ENCODE measurements around the gene CTBS.
"Not testable (repeated sequence)": the region's sequence is repeated elsewhere in the genome, so short reads cannot be mapped to it uniquely, and the experiment has no call there.

Gene CTBS

DNA sequence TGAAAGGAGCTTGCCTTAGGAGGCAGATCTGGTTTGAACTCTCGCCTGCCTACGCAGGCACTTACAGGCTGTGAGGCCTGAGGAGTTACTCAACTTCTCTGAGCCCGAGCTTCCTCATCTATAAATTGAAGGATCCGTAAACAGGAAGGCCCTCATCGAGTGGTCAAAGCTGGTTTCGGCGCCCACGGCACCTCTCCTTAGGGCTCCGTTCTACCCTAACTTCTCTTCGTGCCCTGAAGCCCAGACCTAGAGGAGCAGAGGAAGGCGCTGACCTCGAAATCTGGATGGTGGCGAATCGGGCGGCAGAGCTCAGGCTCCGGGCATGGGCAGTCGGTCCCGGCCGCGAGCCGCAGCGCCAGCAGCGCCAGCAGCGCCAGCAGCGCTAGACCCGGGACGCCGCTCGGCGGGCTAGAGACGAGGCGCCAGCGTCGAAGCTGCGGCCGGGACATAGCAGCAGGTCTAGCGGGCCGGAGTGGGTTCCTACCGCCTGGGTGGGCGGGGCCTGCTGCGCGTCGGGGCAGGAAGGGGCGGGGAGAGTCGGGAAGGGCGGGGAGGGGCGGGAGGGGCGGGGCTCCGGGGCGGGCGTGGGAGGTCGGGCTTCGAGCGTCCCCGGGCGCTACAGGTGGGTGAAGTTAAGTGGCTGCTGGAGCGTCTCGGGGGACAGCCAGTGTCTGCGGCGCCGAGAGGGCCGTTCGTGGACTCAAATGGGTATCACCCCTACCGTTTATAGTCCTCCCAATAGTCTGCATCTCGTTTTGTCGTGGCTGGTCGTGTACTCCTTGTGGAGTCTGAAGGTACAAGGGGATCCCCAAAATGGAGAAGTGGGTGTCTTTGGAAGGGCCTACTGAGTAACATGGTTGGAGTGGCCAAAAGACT lies at the start of gene CTBS:
Gene CTBS (minus strand): TSS at position 474 of the 876 bp plus-strand sequence. CDS start 25 bp downstream, at position 449.
- peak; percentile 92 for DNase-seq (ENCODE audit: low spot score)

DNA sequence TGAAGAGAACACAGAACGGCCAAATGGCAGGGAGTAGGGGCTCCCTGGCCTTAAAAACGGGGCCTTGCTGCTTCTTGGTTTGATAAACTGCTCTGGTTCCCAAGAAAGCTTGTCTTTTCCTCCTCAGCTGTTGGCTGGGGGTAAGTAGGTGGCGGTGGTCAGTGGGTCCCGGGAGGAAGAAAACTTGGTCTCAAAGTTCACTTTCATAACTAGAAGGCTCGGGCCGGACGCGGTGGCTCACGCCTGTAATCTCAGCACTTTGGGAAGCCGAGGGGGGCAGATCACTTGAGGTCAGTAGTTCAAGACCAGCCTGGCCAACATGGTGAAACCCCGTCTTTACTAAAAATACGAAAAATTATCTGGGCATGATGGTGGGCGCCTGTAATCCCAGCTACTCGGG lies 47.3 kb upstream of the CTBS start:
- no peak for DNase-seq (ENCODE audit: low spot score)

DNA sequence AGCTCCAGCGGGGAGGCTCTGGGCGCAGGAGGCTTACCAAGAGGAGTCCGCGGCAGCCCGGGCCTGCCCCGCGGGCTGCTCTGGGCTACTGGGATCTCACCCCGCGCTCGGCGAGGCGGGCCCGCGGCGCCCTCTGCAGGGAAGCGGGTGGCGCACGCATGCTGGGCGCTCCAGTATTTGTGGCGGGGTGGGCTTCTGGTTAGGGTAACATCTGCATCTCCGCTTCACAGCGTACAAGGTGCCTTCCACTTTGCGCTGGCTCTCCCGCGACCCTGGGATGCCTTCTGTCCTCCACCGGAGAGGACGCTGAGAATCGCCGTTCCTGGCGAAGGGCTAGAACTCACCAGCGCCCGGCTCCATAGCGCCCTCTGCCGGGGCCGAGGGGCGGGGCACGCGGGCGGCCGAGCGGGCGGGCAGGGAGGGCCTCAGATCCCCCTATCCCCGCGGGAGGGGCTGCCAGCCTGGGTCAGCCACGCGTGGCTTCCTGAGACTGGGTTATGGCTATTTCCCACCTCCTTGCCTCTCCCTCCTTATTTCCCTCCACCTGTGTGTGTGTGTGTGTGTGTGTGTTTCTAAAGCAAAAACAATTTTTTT lies 46.6 kb upstream of the CTBS start:
- DNase-seq (ENCODE audit: low spot score), result peak; percentile 87

- DNase-seq (ENCODE audit: low spot score), result no peak
Observed at GRCh38 chr1:84619383-84620102, 45.3 kb upstream of the CTBS start.

DNA sequence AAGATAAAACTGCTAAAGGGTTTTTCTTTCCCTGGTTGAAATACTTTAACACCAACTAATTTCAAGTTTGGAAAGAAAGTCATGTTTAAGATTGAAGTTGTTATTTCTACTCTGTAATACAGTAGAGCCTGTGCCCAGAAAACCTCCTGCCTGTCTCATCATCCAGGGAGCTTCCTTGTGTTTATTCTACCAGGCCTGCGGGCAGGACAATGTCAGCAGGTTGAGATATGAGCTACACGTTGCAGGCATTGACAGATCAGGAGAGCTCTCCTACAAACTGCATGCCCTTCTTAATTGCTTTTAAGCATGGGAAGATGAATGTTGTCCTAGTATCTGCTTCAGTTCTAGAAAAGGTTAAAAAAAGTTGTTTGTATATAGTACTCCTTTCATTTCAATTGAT lies 43.1 kb upstream of the CTBS start:
- DNase-seq (ENCODE audit: low spot score), result no peak

DNA sequence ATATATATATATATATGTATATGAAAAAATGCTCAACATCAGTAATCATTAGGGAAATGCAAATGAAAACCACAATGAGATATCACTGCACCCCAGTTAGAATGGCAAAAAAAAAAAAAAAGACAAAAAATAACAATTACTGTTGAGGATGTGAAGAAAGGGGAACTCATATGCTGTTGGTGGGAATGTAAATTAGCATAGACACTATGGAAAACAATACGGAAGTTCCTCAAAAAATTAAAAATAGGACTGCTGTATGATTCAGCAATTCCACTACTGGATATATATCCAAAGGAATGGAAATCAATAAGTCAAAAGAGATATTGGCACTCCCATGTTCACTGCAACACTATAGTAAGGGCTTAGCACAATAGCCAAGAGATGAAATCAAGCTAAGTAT lies 41.5 kb upstream of the CTBS start:
- no peak for DNase-seq (ENCODE audit: low spot score)

GRCh38 chr1:84613887-84614286 lies 39.6 kb upstream of the CTBS start:
- no peak for DNase-seq (ENCODE audit: low spot score)

GRCh38 chr1:84613026-84613425 lies 38.8 kb upstream of the CTBS start:
- no peak for DNase-seq (ENCODE audit: low spot score)

GRCh38 chr1:84611796-84612195 lies 37.6 kb upstream of the CTBS start:
- DNase-seq (ENCODE audit: low spot score), result no peak

DNA sequence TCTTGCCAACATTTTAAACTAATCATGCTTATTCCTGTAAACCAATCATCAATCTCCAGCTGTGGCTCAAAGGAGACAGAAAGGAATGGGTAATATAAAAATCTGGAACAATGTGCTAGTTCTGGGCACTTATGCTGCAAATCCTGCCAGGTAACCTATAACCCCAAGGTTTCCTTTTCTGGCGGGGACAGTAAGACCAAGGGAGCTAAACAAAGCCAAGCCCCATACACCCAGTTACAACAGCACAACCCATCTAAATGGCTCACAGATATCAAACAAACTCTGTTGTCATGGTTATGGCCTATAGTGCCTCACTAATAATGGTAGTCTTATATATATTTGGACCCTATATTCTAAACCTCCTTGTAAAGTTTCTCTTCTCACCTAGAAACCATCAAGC lies 36.9 kb upstream of the CTBS start:
- no peak for DNase-seq (ENCODE audit: low spot score)

DNA sequence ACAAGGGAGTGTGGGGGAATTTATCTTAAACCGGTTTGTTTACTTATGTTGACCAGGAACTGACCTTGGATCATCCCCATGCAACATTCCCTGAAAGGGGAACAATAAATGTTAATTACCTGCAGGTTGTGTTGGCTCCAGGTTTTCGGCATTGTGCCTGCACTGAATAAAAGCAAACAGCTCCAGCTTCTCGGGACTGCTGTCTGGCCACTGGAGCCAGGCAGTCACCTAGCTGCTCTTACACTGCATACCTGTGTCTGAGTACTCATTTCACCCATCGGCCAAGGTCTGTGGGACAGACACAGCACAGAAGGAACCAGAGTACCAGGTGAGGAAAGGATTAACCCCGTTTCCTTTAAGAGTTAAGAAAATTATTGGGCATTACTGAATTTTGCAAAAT lies 32.7 kb upstream of the CTBS start:
- DNase-seq (ENCODE audit: low spot score), result no peak

DNA sequence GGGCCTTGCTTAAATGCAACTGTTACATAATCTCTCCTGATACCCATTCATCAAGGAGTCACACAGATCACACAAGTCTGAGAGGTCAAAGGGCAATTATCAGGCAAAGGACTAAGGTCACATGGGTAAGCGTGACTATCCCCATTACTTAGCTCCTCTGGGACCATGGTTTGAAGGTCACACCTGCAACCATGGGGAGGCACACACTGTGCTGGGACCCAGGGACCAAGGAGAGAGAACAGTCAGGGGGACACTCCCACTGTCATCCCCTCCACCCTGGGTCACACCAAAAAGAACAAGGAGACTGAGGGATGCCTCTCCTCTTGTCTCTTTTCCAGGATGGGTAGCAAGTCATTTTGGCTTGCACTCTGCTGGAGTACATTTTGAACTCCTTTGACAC lies 30.9 kb upstream of the CTBS start:
- DNase-seq (ENCODE audit: low spot score), result no peak

GRCh38 chr1:84603941-84604830 lies 29.9 kb upstream of the CTBS start:
- no peak for DNase-seq (ENCODE audit: low spot score)

GRCh38 chr1:84603223-84603622 lies 29.0 kb upstream of the CTBS start:
- no peak for DNase-seq (ENCODE audit: low spot score)

DNA sequence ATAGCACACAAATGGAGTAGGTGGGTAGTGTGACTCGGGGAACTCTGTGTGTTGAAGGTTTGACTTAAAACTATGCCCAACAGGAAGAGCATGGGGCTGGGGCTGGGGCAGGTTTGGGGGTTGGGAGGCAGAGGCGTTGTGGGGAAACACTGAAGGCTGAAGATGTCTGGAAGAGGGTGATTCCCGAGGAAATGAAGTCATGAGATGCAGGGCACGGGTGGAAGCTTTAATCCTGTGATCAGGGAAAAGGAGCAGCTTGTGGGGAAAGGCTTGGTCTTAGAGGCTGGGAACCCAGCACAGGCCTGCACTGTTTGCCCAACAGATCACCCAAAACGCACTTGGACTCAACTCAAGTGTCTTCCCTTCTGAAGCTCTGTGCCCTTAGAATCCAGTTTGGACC lies 26.6 kb upstream of the CTBS start:
- no peak for DNase-seq (ENCODE audit: low spot score)

- no peak for DNase-seq (ENCODE audit: low spot score)
Observed at GRCh38 chr1:84598846-84599741, 24.9 kb upstream of the CTBS start.

DNA sequence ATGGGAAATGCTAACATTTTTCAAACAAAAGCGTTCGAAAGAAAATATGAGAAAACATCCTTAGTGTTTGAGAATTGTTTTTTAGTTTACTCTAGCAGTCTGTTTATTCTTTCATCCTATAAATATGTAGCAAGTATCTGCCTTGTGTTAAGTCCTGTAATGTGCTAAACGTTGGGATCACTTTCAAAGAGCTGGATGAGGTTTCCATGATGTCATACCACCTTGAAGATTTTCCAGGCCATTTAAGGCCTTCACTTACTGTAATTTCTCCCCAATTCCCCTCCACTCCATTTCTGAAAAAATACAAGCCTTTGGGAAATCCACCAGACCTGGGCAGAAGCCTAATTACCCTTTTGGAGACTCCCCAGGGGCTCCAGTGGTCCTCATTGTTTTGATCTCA lies 24.2 kb upstream of the CTBS start:
- DNase-seq (ENCODE audit: low spot score), result no peak

- no peak for DNase-seq (ENCODE audit: low spot score)
Observed at GRCh38 chr1:84597011-84597410, 22.8 kb upstream of the CTBS start.

- DNase-seq (ENCODE audit: low spot score), result not testable (repeated sequence)
Observed at GRCh38 chr1:84594959-84595358, 20.7 kb upstream of the CTBS start.

GRCh38 chr1:84587099-84587498 lies 12.9 kb upstream of the CTBS start:
- no peak for DNase-seq (ENCODE audit: low spot score)

GRCh38 chr1:84585803-84586202 lies 11.6 kb upstream of the CTBS start:
- no peak for DNase-seq (ENCODE audit: low spot score)
